SK-N-SH (cell line): ENCODE data around the gene RB1. TPM values are rescaled to one million over a fixed set of nuclear protein-coding genes. Genes with fewer than 3 reads are reported as not detected.

Experiments used
- CTCF ChIA-PET: fragments of 300-600, 350-600 bp; formaldehyde crosslinking; extraction: SDS; loops from one replicate; lab custom pipeline; 2021; lab: Yijun Ruan, JAX
- POLR2A ChIA-PET: fragments of 350-600 bp; sonication (Branson Sonifier 250); formaldehyde crosslinking; extraction: SDS; loops from one replicate; lab custom pipeline; 2020; ENCODE audit warnings: antibody characterized with exemption, inconsistent platforms; lab: Yijun Ruan, JAX
- DNase-seq: peaks from one replicate; pipeline ENCODE4 v3.0.0; 2012
- H2AFZ ChIP-seq: fragments of 200-600 bp; sonication (generic); 2 replicates; pipeline ENCODE4 v1.8.1; 2016; ENCODE audit warnings: antibody characterized with exemption, mild to moderate bottlenecking, low read depth
- H3F3A ChIP-seq: fragments of 200-600 bp; sonication (generic); replicated peaks from 2 replicates; pipeline ENCODE3; 2016; ENCODE audit warnings: antibody characterized with exemption, mild to moderate bottlenecking; ENCODE audit not compliant: insufficient read depth
- H3K27ac ChIP-seq, 2 experiments: fragments of 200-500 bp in 1 of 2; fragments of 200-600 bp in 1 of 2; sonication (Bioruptor generic) in 1 of 2; sonication (generic), shearing (Covaris generic) in 1 of 2; 2 replicates each; pipeline versions ENCODE4 v1.5.1 to v1.6.1; 2014 to 2016; ENCODE audit warnings: low read depth in 2 of 2, inconsistent platforms in 1 of 2, low read length in 1 of 2, mild to moderate bottlenecking in 1 of 2, mixed read lengths in 1 of 2
- H3K27me3 ChIP-seq: fragments of 200-600 bp; sonication (generic), shearing (Covaris generic); 2 replicates; pipeline ENCODE4 v1.6.1; 2016; ENCODE audit warnings: mixed run types; ENCODE audit not compliant: insufficient read depth
- H3K36me3 ChIP-seq, 2 experiments: fragments of 200-500 bp in 1 of 2; fragments of 200-600 bp in 1 of 2; sonication (Bioruptor generic) in 1 of 2; sonication (generic) in 1 of 2; replicated peaks in 1 of 2; 2 replicates each; pipeline versions ENCODE3 to v1.5.1; 2014 to 2016; ENCODE audit warnings: low read length in 1 of 2, mild to moderate bottlenecking in 1 of 2; ENCODE audit not compliant: insufficient read depth in 2 of 2, control insufficient read depth in 1 of 2
- H3K4me1 ChIP-seq, 2 experiments: fragments of 200-500 bp in 1 of 2; fragments of 200-600 bp in 1 of 2; sonication (Bioruptor generic) in 1 of 2; sonication (generic), shearing (Covaris generic) in 1 of 2; 2 replicates each; pipeline versions ENCODE4 v1.5.1 to v1.6.1; 2014 to 2016; ENCODE audit warnings: low read depth in 1 of 2, low read length in 1 of 2, mixed run types in 1 of 2; ENCODE audit not compliant: insufficient read depth in 2 of 2, control insufficient read depth in 1 of 2
- H3K4me2 ChIP-seq: fragments of 200-600 bp; sonication (generic), shearing (Covaris generic); 2 replicates; pipeline ENCODE4 v1.6.1; 2017; ENCODE audit warnings: mixed run types
- H3K4me3 ChIP-seq, 2 experiments: fragments of 200-500 bp in 1 of 2; fragments of 200-600 bp in 1 of 2; sonication (Bioruptor generic) in 1 of 2; sonication (generic), shearing (Covaris generic) in 1 of 2; 2 replicates each; pipeline versions ENCODE4 v1.5.1 to v1.8.1; 2014 to 2016; ENCODE audit warnings: low read depth in 2 of 2, inconsistent platforms in 1 of 2, low read length in 1 of 2, mild to moderate bottlenecking in 1 of 2, mixed read lengths in 1 of 2, moderate library complexity in 1 of 2
- H3K79me2 ChIP-seq: fragments of 200-600 bp; sonication (generic); 2 replicates; pipeline ENCODE4 v1.8.1; 2017; ENCODE audit warnings: mild to moderate bottlenecking; ENCODE audit not compliant: insufficient read depth
- H3K9ac ChIP-seq: fragments of 200-600 bp; sonication (generic); 2 replicates; pipeline ENCODE4 v1.6.1; 2017; ENCODE audit warnings: mixed run types
- H3K9me2 ChIP-seq: fragments of 200-600 bp; sonication (generic); 2 replicates; pipeline ENCODE4 v1.6.1; 2017; ENCODE audit warnings: mixed run types
- H3K9me3 ChIP-seq: fragments of 200-600 bp; sonication (generic); 2 replicates; pipeline ENCODE4 v1.6.1; 2017; ENCODE audit warnings: mixed run types, mild to moderate bottlenecking, moderate library complexity
- H4K20me1 ChIP-seq: fragments of 200-600 bp; sonication (generic); 2 replicates; pipeline ENCODE4 v1.6.1; 2017; ENCODE audit warnings: mild to moderate bottlenecking, mixed run types; ENCODE audit not compliant: insufficient read depth
- ELF1 ChIP-seq: IDR thresholded peaks from 2 replicates; pipeline ENCODE4 v1.4.0; 2012
- EZH2phosphoT487 ChIP-seq: fragments of 200-600 bp; sonication (generic); IDR thresholded peaks from 2 replicates; pipeline ENCODE4 v1.6.1; 2017; ENCODE audit warnings: low read depth, mixed run types, mild to moderate bottlenecking, antibody characterized with exemption, moderate library complexity, borderline replicate concordance
- FOSL2 ChIP-seq: IDR thresholded peaks from 2 replicates; pipeline ENCODE4 v1.4.0; 2012; ENCODE audit warnings: low read depth, mild to moderate bottlenecking, moderate library complexity, borderline replicate concordance
- FOXJ3 ChIP-seq: sonication (generic); formaldehyde crosslinking; IDR thresholded peaks from 2 replicates; pipeline ENCODE4 v1.5.1; 2020; ENCODE audit warnings: mild to moderate bottlenecking, missing genetic modification reagents
- GABPA ChIP-seq: IDR thresholded peaks from 2 replicates; pipeline ENCODE4 v1.4.0; 2012; ENCODE audit warnings: low read depth, mild to moderate bottlenecking
- MEF2A ChIP-seq: IDR thresholded peaks from 2 replicates; pipeline ENCODE4 v1.4.0; 2012; ENCODE audit warnings: low read depth, borderline replicate concordance
- MXI1 ChIP-seq: IDR thresholded peaks from 2 replicates; pipeline ENCODE4 v1.6.1; 2012; ENCODE audit warnings: mild to moderate bottlenecking, low read depth, low read length, improper control_type of control experiment
- NRF1 ChIP-seq: IDR thresholded peaks from 2 replicates; pipeline ENCODE4 v1.6.1; 2012; ENCODE audit warnings: low read depth, mild to moderate bottlenecking, low read length
- RCOR1 ChIP-seq: fragments of 150-350 bp; IDR thresholded peaks from 2 replicates; pipeline ENCODE4 v1.6.1; 2017; ENCODE audit warnings: antibody characterized with exemption, low read length
- RXRA ChIP-seq: IDR thresholded peaks from 2 replicates; pipeline ENCODE4 v1.4.0; 2012; ENCODE audit warnings: low read depth, mild to moderate bottlenecking, borderline replicate concordance
- TAF1 ChIP-seq: IDR thresholded peaks from 2 replicates; pipeline ENCODE4 v1.6.1; 2012; ENCODE audit warnings: low read depth, mild to moderate bottlenecking, low read length, moderate library complexity, borderline replicate concordance
- TCF12 ChIP-seq: IDR thresholded peaks from 2 replicates; pipeline ENCODE4 v1.4.0; 2012
- TEAD4 ChIP-seq: IDR thresholded peaks from 2 replicates; pipeline ENCODE4 v1.4.0; 2012; ENCODE audit warnings: mild to moderate bottlenecking, borderline replicate concordance; ENCODE audit not compliant: insufficient read depth
- USF2 ChIP-seq: fragments of 150-350 bp; IDR thresholded peaks from 2 replicates; pipeline ENCODE4 v1.6.1; 2017; ENCODE audit warnings: antibody characterized with exemption, low read length, low read depth, borderline replicate concordance
- WGBS: methylation state at CpG from one replicate; pipeline ENCODE4 v1.1.6; 2017; ENCODE audit warnings: low lambda C conversion rate; 5-methylcytosine and 5-hydroxymethylcytosine counted together
- polyA plus RNA-seq, 3 experiments: library from polyadenylated mRNA; depleted of rRNA; stranded (reverse); fragments of >200 nt; gene quantifications; 2 replicates each; pipeline ENCODE4 v1.2.3, GENCODE V29; 2012
- TF ChIP-seq, protein P1 (sequence below): IDR thresholded peaks from 2 replicates; pipeline ENCODE4 v1.6.1; 2012; ENCODE audit warnings: mild to moderate bottlenecking, low read depth, low read length, moderate library complexity
- TF ChIP-seq, protein P2 (sequence below): IDR thresholded peaks from 2 replicates; pipeline ENCODE4; 2012

Gene RB1
- polyA plus RNA-seq, 1 of the 3 experiments (the other 2 are of a cell fraction) = 11.5 TPM

GRCh38 chr13:48497669-48498068, 194.1 kb downstream of the RB1 start (continued):
- TF ChIP-seq, protein P1, sequence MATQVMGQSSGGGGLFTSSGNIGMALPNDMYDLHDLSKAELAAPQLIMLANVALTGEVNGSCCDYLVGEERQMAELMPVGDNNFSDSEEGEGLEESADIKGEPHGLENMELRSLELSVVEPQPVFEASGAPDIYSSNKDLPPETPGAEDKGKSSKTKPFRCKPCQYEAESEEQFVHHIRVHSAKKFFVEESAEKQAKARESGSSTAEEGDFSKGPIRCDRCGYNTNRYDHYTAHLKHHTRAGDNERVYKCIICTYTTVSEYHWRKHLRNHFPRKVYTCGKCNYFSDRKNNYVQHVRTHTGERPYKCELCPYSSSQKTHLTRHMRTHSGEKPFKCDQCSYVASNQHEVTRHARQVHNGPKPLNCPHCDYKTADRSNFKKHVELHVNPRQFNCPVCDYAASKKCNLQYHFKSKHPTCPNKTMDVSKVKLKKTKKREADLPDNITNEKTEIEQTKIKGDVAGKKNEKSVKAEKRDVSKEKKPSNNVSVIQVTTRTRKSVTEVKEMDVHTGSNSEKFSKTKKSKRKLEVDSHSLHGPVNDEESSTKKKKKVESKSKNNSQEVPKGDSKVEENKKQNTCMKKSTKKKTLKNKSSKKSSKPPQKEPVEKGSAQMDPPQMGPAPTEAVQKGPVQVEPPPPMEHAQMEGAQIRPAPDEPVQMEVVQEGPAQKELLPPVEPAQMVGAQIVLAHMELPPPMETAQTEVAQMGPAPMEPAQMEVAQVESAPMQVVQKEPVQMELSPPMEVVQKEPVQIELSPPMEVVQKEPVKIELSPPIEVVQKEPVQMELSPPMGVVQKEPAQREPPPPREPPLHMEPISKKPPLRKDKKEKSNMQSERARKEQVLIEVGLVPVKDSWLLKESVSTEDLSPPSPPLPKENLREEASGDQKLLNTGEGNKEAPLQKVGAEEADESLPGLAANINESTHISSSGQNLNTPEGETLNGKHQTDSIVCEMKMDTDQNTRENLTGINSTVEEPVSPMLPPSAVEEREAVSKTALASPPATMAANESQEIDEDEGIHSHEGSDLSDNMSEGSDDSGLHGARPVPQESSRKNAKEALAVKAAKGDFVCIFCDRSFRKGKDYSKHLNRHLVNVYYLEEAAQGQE = no peak
- TF ChIP-seq MXI1 (no peak), TEAD4 (no peak)

GRCh38 chr13:48500652-48501197, 197.2 kb downstream of the RB1 start:
- H2AFZ ChIP-seq = no peak overlapping the region
- H3K27me3 ChIP-seq = no peaks in the 10 kb centered on the region
- no peak overlapping the region for H3K9ac ChIP-seq
- no peaks in the 10 kb centered on the region for H3K9me2 ChIP-seq
- WGBS = 60% methylated on average over 4 of the region's 4 CpGs
- CTCF ChIA-PET = interaction anchor here (1.0 kb wide), 1 partner anchor 24 kb away, joined by 3 read pairs; no protein-coding TSS in a partner anchor
- no peaks in the 10 kb centered on the region for H3F3A ChIP-seq
- H3K9me3 ChIP-seq = no peaks in the 10 kb centered on the region
- H4K20me1 ChIP-seq = no peaks in the 10 kb centered on the region
- no peak overlapping the region for H3K4me3 ChIP-seq
- no peaks in the 10 kb centered on the region for H3K36me3 ChIP-seq
- H3K79me2 ChIP-seq = no peaks in the 10 kb centered on the region
- no peak for DNase-seq
- no peaks in the 10 kb centered on the region for H3K4me1 ChIP-seq
- TF ChIP-seq FOSL2 (peak; percentile 55; the same call in 1 of the 2 replicates), NRF1 (no peak)
- TF ChIP-seq, all 33 proteins: peak for 1
- no peak overlapping the region; the same call in 1 of the 2 replicates for H3K4me2 ChIP-seq
- POLR2A ChIA-PET = no interaction called here
- H3K27ac ChIP-seq = no peak overlapping the region; a peak in 1 of 4 replicates

- no peak overlapping the region for H3K9ac ChIP-seq
- DNase-seq = no peak
- no peaks in the 10 kb centered on the region for H3K79me2 ChIP-seq
- no peaks in the 10 kb centered on the region for H3F3A ChIP-seq
- no peaks in the 10 kb centered on the region for H3K9me3 ChIP-seq
- H3K27me3 ChIP-seq = no peaks in the 10 kb centered on the region
- no peaks in the 10 kb centered on the region for H3K9me2 ChIP-seq
- H4K20me1 ChIP-seq = no peaks in the 10 kb centered on the region
- no peak overlapping the region for H2AFZ ChIP-seq
- no peaks in the 10 kb centered on the region for H3K36me3 ChIP-seq
- no peak overlapping the region for H3K4me3 ChIP-seq
- ChIA-PET CTCF (no interaction called here), POLR2A (no interaction called here)
- no peaks in the 10 kb centered on the region for H3K4me1 ChIP-seq
- H3K27ac ChIP-seq = no peak overlapping the region
- H3K4me2 ChIP-seq = no peak overlapping the region
- WGBS = 85% methylated on average over 2 of the region's 2 CpGs
- TF ChIP-seq RXRA (no peak), USF2 (no peak), TAF1 (no peak), FOXJ3 (CRISPR knock-in tag) (no peak), EZH2phosphoT487 (no peak), MXI1 (no peak), MEF2A (no peak), GABPA (no peak), RCOR1 (no peak), ELF1 (no peak), TCF12 (no peak)
- TF ChIP-seq, protein P2, sequence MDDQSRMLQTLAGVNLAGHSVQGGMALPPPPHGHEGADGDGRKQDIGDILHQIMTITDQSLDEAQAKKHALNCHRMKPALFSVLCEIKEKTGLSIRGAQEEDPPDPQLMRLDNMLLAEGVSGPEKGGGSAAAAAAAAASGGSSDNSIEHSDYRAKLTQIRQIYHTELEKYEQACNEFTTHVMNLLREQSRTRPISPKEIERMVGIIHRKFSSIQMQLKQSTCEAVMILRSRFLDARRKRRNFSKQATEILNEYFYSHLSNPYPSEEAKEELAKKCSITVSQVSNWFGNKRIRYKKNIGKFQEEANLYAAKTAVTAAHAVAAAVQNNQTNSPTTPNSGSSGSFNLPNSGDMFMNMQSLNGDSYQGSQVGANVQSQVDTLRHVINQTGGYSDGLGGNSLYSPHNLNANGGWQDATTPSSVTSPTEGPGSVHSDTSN = no peak
- TF ChIP-seq, protein P1 = no peak
Observed at GRCh38 chr13:48501705-48502104, 198.2 kb downstream of the RB1 start.
